DMS79 (cell line): Measurements from ENCODE around the gene DIS3L2.

Source experiments
- DNase-seq: peaks from one replicate; lab custom pipeline; 2025; lab: John Stamatoyannopoulos, UW

The DIS3L2 gene

DNA sequence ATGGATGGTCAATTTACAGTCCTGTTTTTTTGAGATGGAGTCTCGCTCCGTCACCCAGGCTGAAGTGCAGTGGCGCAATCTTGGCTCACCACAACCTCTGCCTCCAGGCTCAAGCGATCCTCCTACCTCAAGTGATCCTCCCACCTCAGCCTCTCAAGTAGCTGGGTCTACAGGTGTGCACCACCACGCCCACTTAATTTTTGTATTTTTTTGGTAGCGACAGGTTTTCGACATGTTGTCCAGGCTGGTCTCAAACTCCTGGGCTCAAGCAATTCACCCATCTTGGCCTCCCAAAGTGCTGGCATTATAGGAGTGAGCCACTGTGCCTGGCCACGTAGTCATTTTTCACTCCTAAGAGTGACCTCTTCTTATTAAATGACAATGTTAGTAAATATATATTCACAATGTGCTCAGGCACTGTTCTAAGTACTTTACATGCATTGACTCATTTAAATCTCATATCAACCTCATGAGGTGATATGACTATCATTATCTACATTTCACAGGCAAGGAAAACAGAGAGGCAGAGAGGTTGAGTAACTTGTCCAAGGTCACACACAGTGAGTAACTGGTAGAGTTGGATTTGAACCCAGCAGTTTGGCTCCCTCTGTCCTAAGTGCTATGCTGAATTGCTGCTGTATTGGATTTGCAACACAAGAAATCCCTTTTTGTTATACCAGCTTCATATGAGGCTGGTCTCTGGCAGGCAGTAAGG, 5.6 kb upstream of the DIS3L2 start:
- DNase-seq: no peak

DNA sequence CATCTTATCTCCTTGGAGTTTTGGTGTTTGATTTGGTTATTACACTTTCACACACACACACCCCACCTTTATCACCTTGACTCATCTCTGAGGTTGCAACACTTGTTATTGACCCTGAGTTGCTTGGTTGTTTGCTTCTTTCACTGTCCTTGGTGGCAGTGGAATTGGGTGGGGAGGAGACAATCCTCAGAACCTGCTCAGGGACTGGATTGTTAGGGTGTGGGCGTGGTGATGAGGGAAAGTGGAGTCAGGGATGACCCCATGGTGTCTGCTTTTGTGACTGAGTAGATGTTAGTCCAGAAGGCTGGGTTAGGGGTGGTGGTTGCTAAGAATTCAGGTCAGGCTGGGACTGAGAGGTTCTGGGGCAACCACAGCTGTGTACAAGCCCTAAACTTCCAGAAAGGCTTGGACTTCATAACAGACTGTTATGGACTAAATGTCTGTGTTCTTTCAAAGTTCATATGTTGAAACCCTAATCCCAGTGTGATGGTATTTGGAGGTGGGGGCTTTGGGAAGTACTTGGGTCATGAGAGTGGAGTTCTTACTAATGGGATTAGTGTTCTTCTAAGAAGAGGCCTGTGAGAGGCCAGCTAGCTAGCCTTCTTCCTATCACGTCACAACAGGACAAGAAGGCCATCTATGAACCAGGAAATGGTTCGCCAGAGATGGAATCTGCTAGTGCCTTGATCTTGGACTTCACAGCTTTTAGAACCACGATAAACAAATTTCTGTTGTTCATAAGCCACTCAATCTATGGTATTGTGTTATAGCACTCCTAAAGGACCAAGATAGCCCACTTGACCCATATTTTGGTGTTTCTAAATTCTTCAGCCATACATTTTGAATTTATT, 3.4 kb upstream of the DIS3L2 start:
- no peak for DNase-seq

DNA sequence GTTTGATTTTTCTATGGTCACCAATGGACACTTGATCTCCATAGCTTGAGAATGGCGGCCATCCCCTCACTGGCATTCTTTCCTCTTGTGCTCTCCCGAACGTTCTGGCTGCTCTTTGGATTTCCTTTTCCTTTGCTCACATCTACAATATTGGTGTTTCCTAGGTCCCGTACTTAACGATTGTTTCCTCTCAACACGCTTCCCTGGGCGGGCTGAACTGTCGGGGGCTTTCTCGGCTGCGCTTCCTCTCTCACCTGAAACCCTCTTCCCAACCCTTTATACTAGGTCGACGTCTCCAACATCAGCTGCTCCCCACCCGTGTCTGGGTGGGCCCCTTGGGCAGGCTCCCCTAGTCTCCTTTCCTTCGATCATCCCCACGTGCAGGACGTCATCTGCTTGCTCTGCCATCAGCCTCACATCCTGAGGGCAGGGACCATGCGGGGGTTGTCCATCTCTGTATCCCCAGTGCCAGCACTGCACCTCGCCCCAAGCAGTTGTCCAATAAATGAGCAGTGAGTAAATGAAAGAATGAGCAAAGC, 634 bp upstream of the DIS3L2 start:
- no peak for DNase-seq

DNA sequence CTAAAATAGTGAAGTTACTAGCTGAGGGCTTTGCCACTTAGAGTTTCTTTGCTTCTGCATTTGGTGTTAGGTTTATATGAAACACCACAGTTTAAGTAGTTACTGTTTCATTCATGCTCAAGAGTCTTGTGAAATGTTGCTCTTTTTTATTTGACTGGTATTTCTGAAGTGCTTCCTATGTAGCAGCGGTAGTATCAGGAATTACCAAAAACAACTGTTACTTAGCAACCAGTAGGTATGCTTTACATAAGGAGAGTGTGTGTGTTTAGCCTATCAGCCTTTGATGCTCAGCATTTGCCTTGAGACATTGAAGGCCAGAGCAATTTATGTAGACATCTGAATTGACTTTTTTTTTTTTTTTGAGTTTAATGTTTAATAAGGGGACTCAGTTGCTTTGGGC, 3.6 kb downstream of the DIS3L2 start:
- no peak for DNase-seq

DNA sequence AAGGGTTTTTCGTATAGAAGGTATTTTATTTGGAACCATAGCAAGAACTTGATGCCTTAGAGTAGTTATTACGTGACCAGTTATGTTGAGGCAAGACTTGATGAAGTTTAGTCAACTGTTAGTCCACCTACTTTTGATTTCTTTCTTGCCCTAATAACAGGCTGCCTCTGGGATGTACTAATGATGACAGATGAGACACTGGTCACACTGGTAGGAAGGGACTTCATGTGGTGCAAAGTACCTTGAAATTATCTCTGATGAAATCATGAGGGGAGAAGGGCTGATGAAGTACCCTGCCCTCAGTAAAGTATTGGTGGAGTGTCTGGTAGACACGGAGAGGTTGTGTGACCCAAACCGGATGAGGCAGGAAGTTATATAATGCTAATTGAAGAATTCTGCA, 5.4 kb downstream of the DIS3L2 start:
- DNase-seq: no peak

DNA sequence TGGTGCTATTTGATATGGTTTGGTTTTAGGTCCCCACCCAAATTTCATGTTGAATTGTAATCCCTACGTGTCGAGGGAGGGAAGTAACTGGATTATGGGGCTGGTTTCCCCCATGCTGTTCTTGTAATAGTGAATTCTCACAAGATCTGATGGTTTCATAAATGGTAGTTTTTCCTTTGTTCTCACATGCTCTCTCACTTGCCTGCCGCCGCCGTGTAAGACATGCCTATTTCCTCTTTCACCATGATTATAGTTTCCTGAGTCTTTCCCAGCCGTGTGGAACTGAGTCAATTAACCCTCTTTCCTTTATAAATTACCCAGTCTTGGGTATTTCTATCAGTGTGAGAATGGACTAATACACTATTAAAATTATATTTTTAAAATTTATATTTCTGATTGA, 7.3 kb downstream of the DIS3L2 start:
- DNase-seq: no peak

DNA sequence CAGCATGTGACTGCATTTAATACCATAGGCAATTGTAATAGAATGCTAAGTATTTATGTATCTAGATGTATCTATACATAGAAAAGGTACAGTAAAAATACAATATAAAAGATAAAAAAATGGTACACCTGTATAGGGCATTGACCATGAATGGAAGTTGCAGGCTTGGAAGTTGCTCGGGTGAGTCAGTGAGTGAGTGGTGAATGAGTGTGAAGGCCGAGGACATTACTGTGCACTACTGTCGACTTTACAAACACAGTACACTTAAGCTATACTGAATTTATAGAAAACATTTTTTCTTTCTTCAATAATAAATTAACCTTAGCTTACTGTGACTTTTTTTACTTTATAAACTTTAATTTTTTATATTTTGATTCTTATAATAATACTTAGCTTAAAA, 8.9 kb downstream of the DIS3L2 start:
- DNase-seq: no peak

DNA sequence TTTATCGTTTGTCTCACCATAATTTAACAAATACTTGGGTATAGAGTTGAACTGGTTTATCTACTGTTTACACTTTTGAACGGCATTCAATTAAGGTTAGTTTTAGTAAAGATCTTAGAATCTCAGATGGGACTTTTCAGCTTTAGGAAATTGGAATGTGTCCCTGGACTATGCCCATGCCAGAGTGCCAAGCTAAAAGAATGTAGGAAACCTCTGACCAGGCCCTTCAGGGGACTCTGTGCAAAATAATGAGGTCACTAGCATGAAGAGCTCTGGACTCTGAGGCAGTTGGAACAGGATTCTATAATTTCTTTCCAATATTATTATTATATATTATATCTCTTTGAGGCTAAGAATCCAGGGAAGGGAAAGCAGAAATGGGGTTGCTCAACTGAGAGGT, 13.5 kb downstream of the DIS3L2 start:
- no peak for DNase-seq

DNA sequence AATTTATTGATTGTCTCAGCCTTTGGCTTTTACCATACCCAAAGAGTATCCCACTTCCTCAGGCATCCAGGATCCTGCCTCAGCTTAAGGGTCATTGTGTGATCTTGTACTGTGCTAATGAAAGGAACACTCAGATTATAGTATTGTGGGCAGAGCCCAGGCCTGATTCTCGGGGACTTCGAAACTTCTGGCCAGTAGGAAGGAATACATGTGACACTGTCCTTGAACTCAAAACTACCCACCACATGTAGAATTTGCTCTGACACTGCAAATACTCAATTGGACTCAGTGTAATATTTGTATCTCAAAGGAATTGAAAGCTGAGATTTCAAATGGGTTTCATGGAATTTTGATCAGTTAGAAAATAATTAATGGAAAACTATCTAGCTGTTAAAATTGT, 15.9 kb downstream of the DIS3L2 start:
- no peak for DNase-seq

DNA sequence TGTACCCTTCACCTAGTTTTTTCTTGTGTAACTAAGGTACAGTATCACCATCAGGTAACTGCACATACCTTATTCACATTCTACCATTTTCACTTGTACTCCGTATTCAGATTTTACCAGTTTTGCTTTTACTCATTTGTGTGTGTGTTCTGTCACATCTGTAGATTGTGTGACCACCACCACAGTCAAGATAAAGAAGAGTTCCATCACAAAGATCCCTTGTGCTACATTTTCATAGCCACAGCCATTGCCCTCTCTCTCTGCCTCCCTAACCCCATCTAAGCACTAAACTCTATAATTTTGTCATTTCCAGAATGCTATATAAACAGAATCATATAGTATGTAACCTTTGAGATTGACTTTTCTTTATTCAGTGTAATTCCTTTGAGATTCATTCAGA, 23.5 kb downstream of the DIS3L2 start:
- no peak for DNase-seq

DNA sequence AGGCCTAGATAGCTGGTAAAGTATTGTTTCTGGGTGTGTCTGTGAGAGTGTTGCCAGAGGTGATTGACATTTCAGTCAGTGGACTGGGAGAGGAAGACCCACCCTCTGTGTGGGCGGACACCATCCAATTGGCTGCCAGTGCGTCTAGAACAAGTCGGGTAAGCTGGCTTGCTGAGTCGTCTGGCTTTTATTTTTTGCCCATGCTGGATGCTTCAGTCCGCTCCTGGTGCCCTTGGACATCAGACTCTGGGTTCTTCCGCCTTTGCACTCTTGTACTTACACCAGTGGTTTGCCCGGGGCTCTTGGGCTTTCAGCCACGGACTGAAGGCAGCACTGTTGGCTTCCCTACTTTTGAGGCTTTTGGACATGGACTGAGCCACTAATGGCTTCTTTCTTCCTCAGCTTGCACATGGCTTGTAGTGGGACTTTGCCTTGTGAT, 24.3 kb downstream of the DIS3L2 start:
- no peak for DNase-seq

DNA sequence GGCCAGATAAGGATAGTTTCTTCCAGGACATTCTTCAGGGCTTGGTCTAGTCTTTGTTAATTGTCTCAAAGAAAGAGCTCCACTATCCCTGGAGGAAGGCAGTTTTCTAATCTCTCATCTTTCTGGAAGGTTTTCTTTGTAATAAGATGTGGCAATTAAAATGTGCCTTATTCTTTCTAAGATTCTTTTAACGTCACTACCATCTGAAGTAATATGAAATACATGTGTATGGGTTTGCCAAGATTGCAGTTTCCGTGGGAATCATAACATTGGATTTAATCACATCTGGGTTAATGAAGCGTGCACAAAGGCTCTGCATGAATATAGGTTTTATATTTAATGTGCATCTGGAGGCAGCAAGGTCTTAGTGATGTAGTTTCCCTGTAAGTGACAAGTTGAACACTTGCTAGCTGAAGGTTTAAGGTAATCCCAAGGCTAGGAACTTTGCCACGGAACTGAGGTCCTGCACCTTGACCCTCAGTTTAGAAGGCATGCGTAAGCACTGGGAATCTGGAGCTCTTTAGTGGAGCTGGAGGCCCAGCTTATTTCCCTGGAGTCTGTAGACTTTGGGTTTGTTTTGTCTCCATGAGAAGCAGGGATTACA, 25.7 kb downstream of the DIS3L2 start:
- DNase-seq: peak; percentile 1

DNA sequence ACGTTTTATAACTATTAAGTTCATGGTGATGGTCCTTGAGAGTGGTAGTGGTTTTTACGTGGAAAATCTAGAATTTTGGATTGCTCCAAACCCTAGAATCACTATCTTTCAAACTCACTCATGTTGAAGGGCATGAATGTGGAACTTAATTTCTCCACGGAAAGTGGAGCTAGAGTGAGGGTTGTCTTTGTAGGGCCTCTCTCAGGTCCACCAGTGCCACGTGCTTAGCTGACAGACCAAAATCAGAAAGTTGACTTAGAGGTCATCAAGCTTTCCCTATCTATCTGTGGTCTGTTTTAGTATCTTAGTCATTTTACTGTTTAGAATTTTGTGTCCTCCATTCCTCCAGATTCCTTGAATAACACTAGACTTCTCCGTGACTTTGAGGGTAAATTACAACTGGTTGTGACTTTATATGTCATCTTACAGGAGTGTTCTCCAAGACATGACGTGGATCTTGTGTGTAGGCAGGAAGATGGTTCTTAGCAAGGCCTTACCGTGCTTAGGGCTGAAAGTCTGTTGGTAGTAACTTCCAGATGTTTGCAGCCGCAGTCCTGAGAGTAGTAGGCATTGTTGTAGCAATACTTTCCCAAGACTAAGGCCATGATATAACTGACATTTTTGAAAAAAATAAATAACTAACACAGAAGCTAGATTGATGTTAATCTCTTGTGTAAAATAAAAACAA, 26.8 kb downstream of the DIS3L2 start:
- no peak for DNase-seq

DNA sequence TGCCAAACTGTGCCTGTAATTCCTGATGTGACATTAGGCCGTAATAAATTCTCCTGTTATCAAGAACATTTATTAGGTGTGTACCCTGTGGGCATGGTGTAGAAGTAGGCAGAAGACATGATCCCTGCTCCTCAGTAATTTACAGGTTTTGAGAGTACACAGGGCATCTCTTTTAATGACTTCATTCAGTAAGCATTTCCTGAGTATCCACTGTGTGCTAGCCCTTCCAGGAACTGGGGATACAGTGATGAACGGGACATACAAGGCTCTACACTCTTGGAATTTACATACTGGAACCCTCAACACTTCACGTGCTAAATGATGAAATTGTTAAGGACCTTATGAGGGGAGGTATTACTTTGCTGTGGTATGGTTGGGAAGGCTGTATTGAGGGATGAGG, 30.2 kb downstream of the DIS3L2 start:
- DNase-seq: no peak

DNA sequence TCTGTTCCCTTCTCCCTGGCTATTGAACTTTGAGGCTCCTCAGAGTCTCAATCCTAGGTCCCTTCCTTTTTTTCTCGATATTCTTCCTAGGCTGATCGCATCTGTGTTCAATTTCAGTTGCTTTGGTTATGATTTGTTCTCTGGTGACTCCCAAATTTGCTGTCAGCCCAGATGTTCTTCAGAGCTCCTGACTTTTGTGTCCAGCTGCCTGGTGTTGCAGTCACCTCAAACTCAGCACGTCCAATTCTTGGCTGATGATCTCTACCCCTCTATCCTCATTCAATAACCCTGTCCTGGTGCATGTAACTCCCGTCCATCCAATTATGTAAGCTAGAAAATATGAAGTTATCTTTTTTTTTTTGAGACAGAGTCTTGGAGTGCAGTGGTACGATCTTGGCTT, 31.4 kb downstream of the DIS3L2 start:
- no peak for DNase-seq

DNA sequence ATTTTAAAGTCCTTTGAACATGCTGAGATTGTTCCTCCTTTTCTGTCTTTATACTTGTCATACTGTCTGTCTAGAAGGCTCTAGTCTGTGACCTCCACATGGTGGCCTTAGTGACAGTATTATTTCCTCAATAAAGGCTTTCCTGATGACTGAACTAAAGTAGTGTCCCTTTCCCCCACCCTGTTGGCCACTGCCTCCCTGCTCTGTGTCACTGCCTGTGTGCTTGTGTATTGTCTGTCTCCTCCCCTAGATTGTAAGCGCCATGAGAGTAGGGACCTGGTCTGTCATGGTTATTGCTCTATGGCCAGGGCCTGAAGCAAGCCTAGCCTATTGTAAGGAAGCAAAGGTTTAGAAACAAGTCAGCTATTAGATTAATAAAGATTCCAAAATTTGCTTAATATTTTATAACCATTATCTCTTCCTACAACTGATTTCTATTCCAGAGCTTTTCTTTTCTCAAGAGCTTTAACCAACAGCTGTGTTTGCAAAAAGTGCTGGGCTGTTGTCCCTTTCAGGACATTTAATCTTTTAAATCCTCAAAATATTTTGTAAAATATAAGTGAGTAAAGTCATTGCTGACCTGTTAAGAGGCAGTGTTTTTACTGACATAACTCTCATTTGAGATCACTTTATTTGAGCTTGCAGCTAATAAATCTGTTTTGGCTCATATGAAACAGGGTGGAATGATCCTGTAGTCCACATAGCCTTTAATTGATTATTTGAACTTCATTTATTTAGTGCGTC, 35.5 kb downstream of the DIS3L2 start:
- DNase-seq: no peak

DNA sequence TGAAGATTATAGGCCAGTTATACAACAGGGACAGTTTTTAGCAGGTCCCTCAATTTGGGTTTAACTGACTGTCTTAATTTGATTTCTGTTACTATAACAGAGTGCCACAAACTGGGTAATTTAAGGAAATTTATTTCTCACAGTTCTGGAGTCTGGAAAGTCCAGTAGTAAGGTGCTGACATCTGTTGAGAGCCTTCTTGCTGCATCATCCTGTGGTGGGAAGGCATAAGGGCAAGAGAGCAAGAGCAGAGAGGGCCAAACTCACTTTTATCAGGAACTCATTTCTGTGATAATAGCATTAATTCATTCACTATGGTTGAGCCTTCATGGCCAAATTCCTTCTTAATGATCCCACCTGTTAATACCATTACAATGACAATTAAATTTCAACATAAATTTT, 36.5 kb downstream of the DIS3L2 start:
- DNase-seq: no peak

DNA sequence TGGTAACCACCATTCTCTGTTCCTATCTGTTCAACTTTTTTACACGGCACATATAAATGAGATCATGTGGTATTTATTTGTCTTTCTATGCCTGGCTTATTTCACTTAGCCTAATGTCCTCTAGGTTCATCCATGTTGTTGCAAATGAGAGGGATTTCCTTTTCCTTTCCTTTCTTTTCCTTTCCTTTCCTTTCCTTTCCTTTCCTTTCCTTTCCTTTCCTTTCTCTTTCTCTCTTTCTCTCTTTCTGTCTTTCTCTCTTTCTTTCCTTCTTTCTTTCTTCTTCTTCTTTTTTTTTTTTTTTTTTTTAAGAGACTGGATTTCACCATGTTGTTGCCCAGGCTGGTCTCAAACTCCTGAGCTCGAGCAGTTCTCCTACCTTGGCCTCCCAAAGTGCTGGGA, 38.9 kb downstream of the DIS3L2 start:
- no peak for DNase-seq

DNA sequence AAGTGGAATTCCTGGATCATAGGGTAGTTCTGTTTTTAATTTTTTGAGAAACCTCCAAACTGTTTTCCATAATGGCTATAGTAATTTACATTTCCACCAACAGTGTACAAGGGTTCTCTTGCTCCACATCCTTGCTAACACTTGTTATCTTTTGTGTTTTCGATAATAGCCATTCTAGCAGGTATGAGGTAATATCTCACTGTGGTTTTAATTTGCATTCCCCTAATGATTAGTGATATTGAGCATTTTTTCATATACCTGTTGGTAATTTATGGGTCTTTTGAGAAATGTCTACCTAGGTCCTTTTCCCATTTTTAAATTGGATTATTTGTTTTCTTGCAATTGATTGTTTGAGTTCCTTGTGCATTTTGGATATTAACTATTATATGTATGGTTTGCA, 39.6 kb downstream of the DIS3L2 start:
- DNase-seq: no peak

DNA sequence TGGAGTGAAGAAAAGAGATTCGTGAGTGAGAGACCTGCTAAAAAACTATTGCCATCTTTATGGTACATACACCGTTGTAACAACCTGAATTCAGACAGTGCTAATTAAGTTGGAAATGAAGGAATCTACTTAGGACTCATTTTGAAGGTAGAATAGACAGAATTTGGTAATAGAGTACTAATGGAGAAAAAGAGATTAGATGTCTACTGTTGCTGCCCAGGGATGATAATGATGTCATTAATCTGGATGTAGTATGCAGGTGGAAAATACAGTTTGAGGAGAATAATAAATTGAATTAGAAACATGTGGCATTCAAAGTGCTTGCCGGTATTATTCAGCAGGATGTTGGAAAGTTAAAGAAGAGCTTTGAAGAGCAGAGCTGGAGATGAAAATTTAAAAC, 44.7 kb downstream of the DIS3L2 start:
- no peak for DNase-seq

DNA sequence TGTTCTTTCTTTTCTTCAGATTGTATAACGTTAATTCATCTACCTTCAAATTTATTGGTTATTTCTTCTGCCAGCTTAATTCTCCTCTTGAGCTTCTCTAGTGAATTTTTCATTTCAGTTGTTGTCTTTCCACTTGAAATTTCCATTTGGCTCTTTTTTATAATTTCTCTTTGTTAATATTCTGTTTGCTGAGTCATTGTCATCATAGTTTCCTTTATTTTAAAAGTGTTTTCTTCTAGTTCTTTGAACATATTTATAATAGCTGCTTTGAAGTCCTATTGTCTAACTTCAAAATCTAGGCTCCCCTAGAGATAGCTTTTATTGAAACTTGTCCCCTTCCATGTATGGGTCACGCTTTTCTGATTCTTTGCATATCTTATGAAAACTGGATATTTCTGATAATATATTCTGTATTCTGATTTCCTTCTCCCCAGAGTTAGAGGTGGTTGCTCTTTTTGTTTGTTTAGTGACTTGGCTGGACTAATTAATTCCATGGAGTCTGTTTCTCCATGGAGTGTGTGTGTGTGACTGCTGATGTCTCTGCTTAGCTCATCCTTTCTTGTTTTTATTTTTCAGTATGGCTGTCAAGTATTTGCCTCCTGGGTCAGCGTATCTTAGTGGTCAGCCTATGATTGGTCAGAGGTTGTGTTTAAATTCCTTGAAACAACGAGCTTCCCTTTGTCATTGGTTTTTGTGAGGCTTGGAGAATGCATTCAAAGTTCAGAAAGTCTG, 47.6 kb downstream of the DIS3L2 start:
- DNase-seq: no peak
